Pancreas (tissue), 10 donors: ENCODE results near the gene C16orf46. TPM values are rescaled to one million over a fixed set of nuclear protein-coding genes. Genes with fewer than 3 reads are reported as not detected.
"Not testable (repeated sequence)": the region's sequence is repeated elsewhere in the genome, so short reads cannot be mapped to it uniquely, and the experiment has no call there.

Experiments used
- ATAC-seq, 4 donors: fragments of 200-7000 bp; cut with Tn5 transposase; one replicate each; pipeline versions ENCODE4 v1.8.0 to v1.9.1; 2020; ENCODE audit warnings: mild to moderate bottlenecking in 4 of 4, moderate library complexity in 4 of 4
- DNase-seq, 6 donors: peaks; one replicate each; pipeline ENCODE4 v3.0.0-alpha.2; 2020
- FAIRE-seq: peaks from 2 replicates; lab custom pipeline; 2012; peaks lifted over from hg19 to GRCh38; lab: Jason Lieb, UNC
- H3K27ac ChIP-seq, 4 donors: fragments of 200-600 bp; sonication (generic); 1 replicate in 3 of 4; 2 replicates in 1 of 4; pipeline versions ENCODE4 v1.5.0 to v1.8.0; 2020
- H3K27me3 ChIP-seq, 4 donors: fragments of 200-600 bp; one replicate each; pipeline ENCODE4 v1.8.0; 2021
- H3K36me3 ChIP-seq, 3 donors: fragments of 200-600 bp; sonication (generic) in 1 of 3; one replicate each; pipeline versions ENCODE4 v1.5.0 to v1.8.0; 2020 to 2021
- H3K4me1 ChIP-seq, 3 donors: fragments of 200-600 bp; one replicate each; pipeline ENCODE4 v1.8.0; 2021
- H3K4me3 ChIP-seq, 4 donors: fragments of 200-600 bp; sonication (generic) in 2 of 4; one replicate each; pipeline versions ENCODE4 v1.5.0 to v1.8.0; 2020 to 2021
- H3K9me3 ChIP-seq, 4 donors: fragments of 200-600 bp; one replicate each; pipeline ENCODE4 v1.8.0; 2021
- CTCF ChIP-seq, 4 donors: fragments of 200-600 bp; sonication (generic) in 3 of 4; IDR thresholded peaks; one replicate each; pipeline versions ENCODE4 v1.5.0 to v1.8.0; 2021; ENCODE audit warnings: antibody characterized with exemption in 4 of 4
- WGBS, 2 donors: extraction: QIAGEN DNeasy Blood & Tissue Kit; methylation state at CpG; one replicate each; pipeline ENCODE4 v1.1.7; 2013; 5-methylcytosine and 5-hydroxymethylcytosine counted together
- intact Hi-C, 3 donors: fragments of 100-400 bp; cut with DNase I; formaldehyde crosslinking; loops; one replicate each; pipeline versions ENCODE4 v1.11.1 to v1.14.2; 2022
- polyA plus RNA-seq, 2 donors: library from polyadenylated mRNA; stranded (reverse); fragments of 200-250 nt; gene quantifications; one replicate each; pipeline ENCODE4 v1.2.3, GENCODE V29; 2013
- total RNA-seq, 6 donors: library from RNA; stranded (reverse); fragmentation: NEBNext Ultra II Directional in 4 of 6; extraction: Animal tissue kit (Norgen Biotek cat#: 25700) in 4 of 6; gene quantifications; one replicate each; pipeline versions ENCODE4 v1.2.1 to v1.2.4, GENCODE V29; 2021 to 2023
- donor health status: healthy with polysubstance abuse.
- donor health status: DM: no; HTN: no; CAD: no; lungs with moderate emphysema.
- donor health status: DM: no; HTN: no; CAD: no.
- donor health status: control.
- donor health status: control.
- donor health status: Bipolar disorder and iron deficiency.
- donor health status: DM: yes; HTN: yes; CAD: no.
- donor health status: DM: no; HTN: no; CAD: no.
- donor health status: DM: no; HTN: no; CAD: no.
- donor health status: DM: yes; HTN: yes; CAD: no.

C16orf46 gene
- total and polyA plus RNA-seq, 8 donors: 0.08 to 1.4 (median 0.79) TPM; not detected in 1

- intact Hi-C loops: no loop called here
- H3K36me3 ChIP-seq: no peaks in the 10 kb centered on the region
- 68 to 70% methylated on average over 9 of the region's 9 CpGs for WGBS, 2 donors
- H3K9me3 ChIP-seq: no peaks in the 10 kb centered on the region
- FAIRE-seq: no peak
- no peak overlapping the region for H3K27ac ChIP-seq
- no peak for ATAC-seq
- TF ChIP-seq CTCF (IDR thresholded peaks at IDR 0.05): no peak
- H3K27me3 ChIP-seq: no peaks in the 10 kb centered on the region
- no peak overlapping the region for H3K4me3 ChIP-seq
- no peaks in the 10 kb centered on the region for H3K4me1 ChIP-seq
- DNase-seq: no peak
Observed at GRCh38 chr16:81116285-81116684, 39.2 kb upstream of the C16orf46 start.

GRCh38 chr16:81112453-81112852, 35.4 kb upstream of the C16orf46 start:
- H3K27ac ChIP-seq: no peak overlapping the region
- H3K27me3 ChIP-seq: no peaks in the 10 kb centered on the region
- FAIRE-seq: no peak
- no peak for TF ChIP-seq CTCF (IDR thresholded peaks at IDR 0.05)
- DNase-seq: no peak
- intact Hi-C loops: no loop called here
- no peaks in the 10 kb centered on the region for H3K36me3 ChIP-seq
- WGBS, 2 donors: 84 to 91% methylated on average over 4 of the region's 4 CpGs
- H3K9me3 ChIP-seq: no peaks in the 10 kb centered on the region
- H3K4me1 ChIP-seq: no peaks in the 10 kb centered on the region
- ATAC-seq: no peak
- no peak overlapping the region for H3K4me3 ChIP-seq

- H3K27me3 ChIP-seq, ATAC-seq, H3K36me3 ChIP-seq, H3K4me1 ChIP-seq, H3K9me3 ChIP-seq, intact Hi-C loops, DNase-seq, FAIRE-seq, H3K4me3 ChIP-seq, H3K27ac ChIP-seq: not testable (repeated sequence)
- WGBS, 2 donors: 80 to 86% methylated on average over 6 of the region's 6 CpGs
Observed at GRCh38 chr16:81109274-81109673, 32.2 kb upstream of the C16orf46 start.

GRCh38 chr16:81107511-81107910, 30.5 kb upstream of the C16orf46 start:
- no peak for TF ChIP-seq CTCF (IDR thresholded peaks at IDR 0.05)
- no peak overlapping the region for H3K27ac ChIP-seq
- FAIRE-seq (no peak), ATAC-seq (no peak), DNase-seq (no peak)
- no peaks in the 10 kb centered on the region for H3K4me1 ChIP-seq
- no peak overlapping the region for H3K4me3 ChIP-seq
- H3K36me3 ChIP-seq: no peaks in the 10 kb centered on the region
- 66 to 78% methylated on average over 11 of the region's 11 CpGs for WGBS, 2 donors
- no peaks in the 10 kb centered on the region for H3K9me3 ChIP-seq
- no peaks in the 10 kb centered on the region for H3K27me3 ChIP-seq
- intact Hi-C loops: no loop called here

GRCh38 chr16:81106826-81107503, 29.9 kb upstream of the C16orf46 start:
- ATAC-seq: no peak
- Histone ChIP-seq H3K27me3 (no peaks in the 10 kb centered on the region), H3K9me3 (no peaks in the 10 kb centered on the region), H3K27ac (no peak overlapping the region), H3K36me3 (no peaks in the 10 kb centered on the region), H3K4me1 (no peaks in the 10 kb centered on the region), H3K4me3 (no peak overlapping the region)
- intact Hi-C loops: no loop called here
- TF ChIP-seq CTCF (IDR thresholded peaks at IDR 0.05): no peak
- 52 to 57% methylated on average over 8 of the region's 8 CpGs for WGBS, 2 donors
- DNase-seq: no peak
- FAIRE-seq: no peak
